Hepatocyte (in vitro differentiated cells): Measurements from ENCODE around the gene POLA2. TPM values are rescaled to one million over a fixed set of nuclear protein-coding genes. Genes with fewer than 3 reads are reported as not detected.
A peak's percentile ranks its signal among the peaks of the same experiment; 100 is the strongest.
"Not testable (repeated sequence)": the region's sequence is repeated elsewhere in the genome, so short reads cannot be mapped to it uniquely, and the experiment has no call there.

ENCODE experiments used
- DNase-seq: peaks from one replicate; pipeline ENCODE4 v3.0.0-alpha.2; 2016; ENCODE audit warnings: low spot score
- H2AFZ ChIP-seq: fragments of 200-600 bp; sonication (generic); 2 replicates; pipeline ENCODE4 v1.6.0; 2016; ENCODE audit warnings: antibody characterized with exemption, mild to moderate bottlenecking
- H3K27ac ChIP-seq: fragments of 200-600 bp; sonication (generic); 2 replicates; pipeline ENCODE4 v1.5.1; 2016; ENCODE audit warnings: mild to moderate bottlenecking
- H3K27me3 ChIP-seq: fragments of 200-600 bp; sonication (generic); 2 replicates; pipeline ENCODE4 v1.6.1; 2016
- H3K36me3 ChIP-seq: fragments of 200-600 bp; sonication (generic); replicated peaks from 2 replicates; pipeline ENCODE4 v1.5.1; 2016; ENCODE audit warnings: low read depth; ENCODE audit not compliant: insufficient read depth
- H3K4me1 ChIP-seq: fragments of 200-600 bp; sonication (generic); 2 replicates; pipeline ENCODE4 v1.5.1; 2016; ENCODE audit warnings: mild to moderate bottlenecking, moderate library complexity; ENCODE audit not compliant: insufficient read depth
- H3K4me2 ChIP-seq: fragments of 200-600 bp; sonication (generic); 2 replicates; pipeline ENCODE4 v1.6.0; 2016
- H3K4me3 ChIP-seq: fragments of 200-600 bp; sonication (generic); 2 replicates; pipeline ENCODE4 v1.5.1; 2016; ENCODE audit warnings: mild to moderate bottlenecking
- H3K79me2 ChIP-seq: fragments of 200-600 bp; sonication (generic); 2 replicates; pipeline ENCODE4 v1.6.0; 2017; ENCODE audit warnings: mild to moderate bottlenecking
- H3K9me2 ChIP-seq: fragments of 200-600 bp; sonication (generic); replicated peaks from 2 replicates; pipeline ENCODE4 v1.6.0; 2017; ENCODE audit warnings: mild to moderate bottlenecking; ENCODE audit not compliant: insufficient read depth
- H3K9me3 ChIP-seq: fragments of 200-600 bp; sonication (generic); 2 replicates; pipeline ENCODE4 v1.5.1; 2016; ENCODE audit warnings: low read depth, mild to moderate bottlenecking
- H4K20me1 ChIP-seq: fragments of 200-600 bp; sonication (generic); 2 replicates; pipeline ENCODE4 v1.6.0; 2016; ENCODE audit warnings: mild to moderate bottlenecking; ENCODE audit not compliant: insufficient read depth, poor library complexity, severe bottlenecking
- CTCF ChIP-seq: fragments of 200-600 bp; sonication (generic); IDR thresholded peaks from 2 replicates; pipeline ENCODE4 v1.5.1; 2016; ENCODE audit warnings: antibody characterized with exemption, mild to moderate bottlenecking; ENCODE audit not compliant: poor library complexity
- EZH2 ChIP-seq: fragments of 200-600 bp; sonication (generic); IDR thresholded peaks from 2 replicates; pipeline ENCODE4 v1.6.1; 2016; ENCODE audit warnings: antibody characterized with exemption, mild to moderate bottlenecking, borderline replicate concordance
- EZH2phosphoT487 ChIP-seq: fragments of 200-600 bp; sonication (generic); IDR thresholded peaks from one replicate; pipeline ENCODE4 v1.6.1; 2018; ENCODE audit warnings: antibody characterized with exemption, mild to moderate bottlenecking, low read depth, moderate library complexity; ENCODE audit not compliant: unreplicated experiment, severe bottlenecking
- WGBS: methylation state at CpG from one replicate; pipeline ENCODE4 v1.1.6; 2016; ENCODE audit warnings: low lambda C conversion rate; ENCODE audit errors: missing lambda C conversion rate; 5-methylcytosine and 5-hydroxymethylcytosine counted together
- polyA plus RNA-seq: library from polyadenylated mRNA; unstranded; fragments of >200 nt; fragmentation: Nextera tagmentation; extraction: Ambion mirVana; gene quantifications from 2 replicates; pipeline ENCODE4 v1.2.1, GENCODE V29; 2016
- total RNA-seq: library from RNA; depleted of rRNA; stranded (reverse); fragments of >200 nt; gene quantifications from 2 replicates; pipeline ENCODE4 v1.2.3, GENCODE V29; 2014

POLA2 gene
- total and polyA plus RNA-seq, 2 experiments from 2014 or later, result 2.5 to 8.0 TPM

GRCh38 chr11:65241692-65242091, 20.1 kb upstream of the POLA2 start:
- no peak overlapping the region for H3K4me2 ChIP-seq
- H3K9me2 ChIP-seq, result no peaks in the 10 kb centered on the region
- H3K36me3 ChIP-seq, result no peaks in the 10 kb centered on the region
- no peaks in the 10 kb centered on the region for H3K9me3 ChIP-seq
- H3K27me3 ChIP-seq, result no peaks in the 10 kb centered on the region
- no peak overlapping the region for H3K27ac ChIP-seq
- H2AFZ ChIP-seq, result no peak overlapping the region
- TF ChIP-seq CTCF (no peak), EZH2 (no peak), EZH2phosphoT487 (no peak)
- DNase-seq, result no peak
- H4K20me1 ChIP-seq, result no peaks in the 10 kb centered on the region
- H3K4me3 ChIP-seq, result no peak overlapping the region
- H3K79me2 ChIP-seq, result no peaks in the 10 kb centered on the region
- H3K4me1 ChIP-seq, result peaks cover 3% of the 10 kb centered on the region

- no peak for TF ChIP-seq EZH2phosphoT487
- no peak for TF ChIP-seq CTCF
- TF ChIP-seq EZH2, result no peak
- Histone ChIP-seq H4K20me1 (no peaks in the 10 kb centered on the region), H3K27ac (no peak overlapping the region), H3K36me3 (no peaks in the 10 kb centered on the region), H3K79me2 (no peaks in the 10 kb centered on the region), H3K27me3 (no peaks in the 10 kb centered on the region), H3K9me3 (no peaks in the 10 kb centered on the region), H3K9me2 (no peaks in the 10 kb centered on the region), H3K4me2 (no peak overlapping the region), H2AFZ (no peak overlapping the region), H3K4me3 (no peak overlapping the region), H3K4me1 (peaks cover 3% of the 10 kb centered on the region)
- WGBS, result 82% methylated on average over 6 of the region's 6 CpGs
- no peak for DNase-seq
Observed at GRCh38 chr11:65242389-65242788, 19.4 kb upstream of the POLA2 start.

GRCh38 chr11:65243797-65244196, 18.0 kb upstream of the POLA2 start:
- peaks cover 3% of the 10 kb centered on the region for H3K4me1 ChIP-seq
- WGBS, result 43% methylated on average over 4 of the region's 4 CpGs

GRCh38 chr11:65245046-65245445, 16.7 kb upstream of the POLA2 start:
- H3K79me2 ChIP-seq, H3K9me2 ChIP-seq, H3K4me3 ChIP-seq, H3K4me1 ChIP-seq, H3K36me3 ChIP-seq, H3K4me2 ChIP-seq, H2AFZ ChIP-seq, H3K9me3 ChIP-seq, H3K27me3 ChIP-seq, H4K20me1 ChIP-seq, DNase-seq: not testable (repeated sequence)
- H3K27ac ChIP-seq, result peak overlapping the region; percentile 25
- 85% methylated on average over 7 of the region's 8 CpGs for WGBS

More at GRCh38 chr11:65243797-65244196, 18.0 kb upstream of the POLA2 start:
- no peak overlapping the region for H3K27ac ChIP-seq
- H3K4me3 ChIP-seq, result no peak overlapping the region
- no peak overlapping the region for H3K4me2 ChIP-seq
- DNase-seq, result no peak
- no peaks in the 10 kb centered on the region for H3K79me2 ChIP-seq
- no peaks in the 10 kb centered on the region for H3K36me3 ChIP-seq
- H3K27me3 ChIP-seq, result no peaks in the 10 kb centered on the region
- no peaks in the 10 kb centered on the region for H4K20me1 ChIP-seq
- H3K9me3 ChIP-seq, result no peaks in the 10 kb centered on the region
- TF ChIP-seq EZH2phosphoT487, result no peak
- no peak for TF ChIP-seq EZH2
- no peak for TF ChIP-seq CTCF
- no peak overlapping the region for H2AFZ ChIP-seq
- H3K9me2 ChIP-seq, result no peaks in the 10 kb centered on the region
